ENCODE data around the gene ANXA3.
"Not testable (repeated sequence)": the region's sequence is repeated elsewhere in the genome, so short reads cannot be mapped to it uniquely, and the experiment has no call there.

The ANXA3 gene

DNA sequence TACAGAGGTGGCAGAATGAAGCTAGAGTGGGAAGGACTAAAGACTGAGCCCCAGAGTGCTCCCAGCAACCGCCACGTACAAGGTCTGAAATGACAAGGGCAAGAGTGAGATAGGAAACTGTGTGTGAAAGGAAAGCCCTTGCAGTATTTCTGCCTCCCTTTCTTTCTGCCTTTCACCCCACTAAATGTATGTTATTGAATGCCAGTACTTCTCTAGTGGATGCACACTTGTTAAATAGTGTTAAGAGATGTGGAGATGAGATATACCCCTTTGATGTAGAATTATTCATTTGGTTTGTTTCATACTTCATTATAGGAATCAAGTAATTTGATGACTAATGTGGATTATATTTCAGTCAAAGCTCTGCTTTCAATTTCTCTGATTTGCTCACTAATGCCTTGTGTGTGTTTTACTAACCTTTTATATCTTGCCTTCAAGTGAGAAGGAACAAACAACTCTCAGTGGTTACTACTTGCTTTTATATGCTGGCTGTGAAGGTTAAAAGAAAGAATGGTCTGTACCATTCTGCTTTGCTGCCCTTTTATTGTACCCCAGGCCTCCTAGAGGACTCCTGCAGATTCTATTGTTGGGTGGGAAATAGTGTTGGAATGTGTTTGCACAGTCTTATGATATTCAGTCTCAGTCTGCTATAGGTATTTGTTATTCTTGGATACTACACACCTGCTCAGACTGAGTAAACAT lies 8.0 kb upstream of the ANXA3 start:
- no peak for DNase-seq (ENCODE audit: low read depth)

DNA sequence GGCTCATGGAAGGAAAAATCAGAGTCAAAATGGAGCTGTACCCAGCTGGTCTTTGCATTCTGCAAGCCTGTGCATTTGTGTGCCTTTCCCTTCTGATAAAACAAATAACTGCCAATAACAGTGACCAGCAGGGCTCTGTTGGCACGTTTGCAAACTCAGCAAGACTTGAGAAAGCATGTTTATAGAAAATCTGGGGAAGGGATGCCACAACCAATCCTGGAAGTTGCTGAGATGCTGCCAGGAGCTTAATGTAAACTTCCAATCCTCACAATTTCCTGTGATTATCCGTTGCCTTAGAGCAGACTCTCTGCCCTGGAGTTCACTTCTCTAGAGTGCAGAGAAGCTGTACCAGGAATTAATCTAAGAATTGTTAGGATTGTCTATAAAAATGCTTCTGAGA lies 6.9 kb upstream of the ANXA3 start:
- DNase-seq (ENCODE audit: low read depth), result no peak

DNA sequence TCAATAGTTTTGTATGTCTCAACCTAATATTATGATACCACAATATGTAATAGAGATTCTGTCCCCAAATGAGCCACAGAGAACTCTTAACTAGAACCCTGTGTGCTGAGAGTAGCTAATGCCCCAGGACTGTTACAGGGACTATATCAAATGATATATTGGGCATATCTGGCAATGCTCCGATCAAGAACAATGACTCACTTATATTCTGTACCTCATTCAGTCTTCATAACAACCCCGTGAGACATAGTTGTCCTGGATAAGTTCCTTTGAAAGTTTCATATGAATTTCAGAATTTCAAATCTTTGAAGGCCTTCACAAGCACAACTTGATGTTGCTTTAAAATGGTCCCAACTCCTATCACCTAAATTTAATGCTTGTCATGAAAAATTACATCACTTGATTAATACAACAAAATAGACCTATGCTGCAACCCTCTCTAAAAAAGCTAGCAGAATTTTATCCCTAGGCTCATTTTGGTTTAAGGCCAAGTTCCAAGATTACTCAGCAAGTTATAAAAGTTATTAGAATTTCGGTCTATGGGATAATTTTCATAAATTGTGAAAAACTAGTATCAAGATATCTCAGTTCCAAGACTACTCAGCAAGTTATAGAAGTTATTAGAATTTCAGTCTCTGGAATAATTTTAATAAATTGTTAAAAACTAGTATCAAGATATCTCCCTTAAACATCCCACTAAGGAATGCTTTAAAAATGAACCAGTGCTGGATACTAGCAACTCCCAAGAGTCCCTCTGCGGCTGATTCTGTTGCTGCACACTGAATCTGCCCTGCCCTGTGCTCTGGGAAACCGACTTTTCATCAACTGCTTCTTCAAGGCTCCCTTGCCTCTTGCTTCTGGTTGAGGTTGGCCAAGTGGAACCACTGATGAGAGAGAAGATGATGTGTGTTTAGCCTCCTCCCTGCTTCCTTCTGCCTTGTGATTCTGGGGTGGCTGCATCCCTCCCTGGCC lies 6.0 kb upstream of the ANXA3 start:
- no peak for DNase-seq (ENCODE audit: low read depth)

DNA sequence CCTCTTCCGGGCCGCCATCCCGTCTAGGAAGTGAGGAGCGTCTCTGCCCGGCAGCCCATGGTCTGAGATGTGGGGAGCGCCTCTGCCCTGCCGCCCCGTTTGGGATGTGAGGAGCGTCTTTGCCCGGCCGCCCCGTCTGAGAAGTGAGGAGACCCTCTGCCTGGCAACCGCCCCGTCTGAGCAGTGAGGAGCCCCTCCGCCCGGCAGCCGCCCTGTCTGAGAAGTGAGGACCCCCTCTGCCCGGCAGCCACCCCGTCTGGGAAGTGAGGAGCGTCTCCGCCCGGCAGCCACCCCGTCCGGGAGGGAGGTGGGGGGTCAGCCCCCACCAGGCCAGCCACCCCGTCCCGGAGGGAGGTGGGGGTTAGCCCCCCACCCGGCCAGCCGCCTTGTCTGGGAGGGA lies 3.7 kb upstream of the ANXA3 start:
- not testable (repeated sequence) for DNase-seq (ENCODE audit: low read depth)

DNA sequence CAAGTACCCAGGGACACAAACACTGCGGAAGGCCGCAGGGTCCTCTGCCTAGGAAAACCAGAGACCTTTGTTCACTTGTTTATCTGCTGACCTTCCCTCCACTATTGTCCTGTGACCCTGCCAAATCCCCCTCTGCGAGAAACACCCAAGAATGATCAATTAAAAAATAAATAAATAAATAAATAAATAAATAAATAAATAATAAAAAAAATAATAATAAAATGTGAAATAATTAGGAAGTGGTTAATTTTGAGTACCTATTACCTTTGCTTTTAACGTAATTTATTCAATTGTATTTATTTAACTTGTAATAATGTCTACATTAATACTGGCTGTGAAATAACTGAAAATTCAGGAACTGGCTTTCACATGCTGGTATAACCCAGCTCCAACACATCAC lies 2.7 kb upstream of the ANXA3 start:
- not testable (repeated sequence) for DNase-seq (ENCODE audit: low read depth)

DNA sequence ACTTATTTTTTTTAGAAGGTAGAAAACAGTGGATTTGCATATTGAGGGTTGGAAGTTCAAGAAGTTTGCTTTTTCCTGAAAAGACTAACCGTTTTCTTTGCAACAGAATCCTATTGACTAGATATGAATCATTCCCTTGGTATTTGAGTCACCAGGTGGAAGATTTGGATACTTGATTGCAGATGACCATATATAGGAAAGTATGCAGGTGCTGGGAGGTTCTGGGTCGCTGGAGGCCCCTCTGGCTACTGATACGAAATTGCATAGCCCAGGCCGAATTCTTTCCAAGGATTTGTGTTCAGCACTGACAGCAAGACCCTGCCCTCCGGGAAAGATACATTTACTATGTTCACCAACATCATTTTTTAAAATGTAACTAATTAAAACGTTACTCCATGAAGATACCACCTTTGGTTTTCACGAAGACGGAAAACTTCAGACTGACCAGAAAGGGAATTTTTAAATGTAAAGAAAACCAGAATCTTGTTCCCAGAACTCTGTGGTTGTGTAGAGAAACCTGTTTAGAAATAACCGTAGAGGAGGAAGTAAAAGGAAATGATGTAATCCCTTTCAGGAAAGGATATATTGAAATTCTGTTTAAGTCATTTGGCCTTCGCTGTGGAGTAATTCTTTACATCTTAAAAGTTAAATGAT lies 946 bp downstream of the ANXA3 start:
- DNase-seq (ENCODE audit: low read depth), result no peak

DNA sequence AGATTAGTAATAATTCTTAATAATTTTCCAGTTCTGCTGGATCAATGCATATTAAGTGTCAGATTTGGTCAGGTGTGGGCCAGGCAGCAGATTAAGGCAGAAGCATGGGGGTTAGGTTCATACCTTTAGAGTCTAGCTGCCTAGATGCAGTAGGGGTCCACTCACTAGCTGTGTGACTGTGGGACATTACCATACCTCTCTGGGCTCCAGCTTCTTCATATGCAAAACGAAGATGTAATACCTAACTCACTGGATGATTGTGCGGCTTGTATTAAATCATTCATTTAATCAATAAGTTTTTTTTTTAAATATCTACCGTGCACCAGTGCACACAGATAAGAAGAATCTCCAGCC lies 1.4 kb downstream of the ANXA3 start:
- DNase-seq (ENCODE audit: low read depth), result no peak

DNA sequence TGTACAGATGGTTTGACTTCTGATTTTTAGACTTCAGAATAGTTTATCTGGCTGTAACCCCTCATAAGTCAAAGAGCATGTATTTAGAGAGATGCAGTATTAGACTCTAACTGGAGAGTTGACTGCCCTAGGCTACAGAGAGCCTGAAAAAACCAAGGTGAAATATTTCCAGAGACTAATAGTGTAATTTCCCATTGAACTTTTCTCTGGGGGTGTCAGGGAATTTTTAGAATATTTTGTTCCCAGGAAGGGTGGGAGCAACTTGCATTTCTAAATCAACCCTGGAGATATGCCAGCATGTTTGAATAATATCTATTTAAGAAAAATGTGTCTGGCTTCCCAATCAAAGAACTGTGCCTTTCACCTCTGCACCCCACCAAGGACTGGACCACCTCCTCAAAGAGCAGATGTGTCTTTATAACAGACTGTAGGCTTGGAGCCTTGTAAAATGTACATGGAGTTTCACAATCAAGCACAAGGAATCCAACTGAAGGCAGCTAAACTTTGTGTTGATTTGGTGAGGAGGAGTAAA lies 2.0 kb downstream of the ANXA3 start:
- DNase-seq (ENCODE audit: low read depth), result no peak

DNA sequence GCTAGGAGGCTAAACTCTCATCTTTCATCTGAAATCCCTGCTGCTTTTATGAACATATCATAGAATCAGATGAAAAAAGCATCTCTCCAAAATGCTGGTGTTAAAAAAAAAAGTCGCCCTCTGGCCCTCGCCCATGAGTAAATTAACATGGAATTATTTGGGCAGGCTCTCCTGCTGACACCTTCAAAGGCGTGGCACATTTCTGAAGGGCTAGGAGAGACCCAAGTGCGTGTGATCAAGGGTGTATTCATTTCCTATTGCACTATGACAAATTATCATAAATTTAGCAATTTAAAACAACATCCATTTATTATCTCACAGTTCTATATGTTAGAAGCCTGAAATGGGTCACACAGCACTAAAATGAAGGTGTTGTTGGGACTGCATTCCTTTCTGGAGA lies 5.1 kb downstream of the ANXA3 start:
- DNase-seq (ENCODE audit: low read depth), result no peak

DNA sequence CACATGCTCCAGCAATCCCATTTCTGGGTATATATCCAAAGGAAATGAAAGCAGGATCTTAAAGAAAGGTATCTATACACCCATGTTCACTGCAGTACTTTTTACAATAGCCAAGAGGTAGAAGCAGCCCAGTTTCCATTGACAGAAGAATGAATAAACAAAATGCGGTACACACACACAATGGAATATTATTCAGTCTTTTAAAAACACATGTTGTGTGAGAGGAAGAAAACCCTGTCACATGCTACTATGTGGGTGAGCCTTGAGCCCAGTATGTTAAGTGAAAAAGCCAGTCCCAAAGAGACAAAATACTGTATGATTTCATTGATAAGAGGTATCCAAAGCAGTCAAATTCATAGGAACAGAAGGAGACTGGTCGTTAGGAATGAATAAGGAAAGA lies 6.3 kb downstream of the ANXA3 start:
- DNase-seq (ENCODE audit: low read depth), result no peak

DNA sequence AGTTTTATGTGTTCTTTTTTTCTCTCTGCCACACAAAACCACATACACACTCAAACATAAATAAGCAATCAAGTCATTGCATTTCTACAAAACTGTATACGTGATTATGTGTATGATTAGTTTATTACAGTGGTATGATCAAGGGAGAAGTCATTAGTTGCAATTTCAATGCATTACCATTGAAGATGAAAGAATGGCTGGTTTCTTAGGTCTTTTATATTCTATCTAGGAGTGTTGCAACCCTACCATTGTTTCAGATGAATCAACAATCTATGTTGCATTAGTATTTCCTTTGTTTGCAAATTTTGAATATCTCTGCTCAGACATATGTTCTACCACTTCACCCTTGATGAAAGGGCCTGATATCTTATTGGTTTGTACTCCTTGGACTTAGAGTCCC lies 6.8 kb downstream of the ANXA3 start:
- DNase-seq (ENCODE audit: low read depth), result no peak

DNA sequence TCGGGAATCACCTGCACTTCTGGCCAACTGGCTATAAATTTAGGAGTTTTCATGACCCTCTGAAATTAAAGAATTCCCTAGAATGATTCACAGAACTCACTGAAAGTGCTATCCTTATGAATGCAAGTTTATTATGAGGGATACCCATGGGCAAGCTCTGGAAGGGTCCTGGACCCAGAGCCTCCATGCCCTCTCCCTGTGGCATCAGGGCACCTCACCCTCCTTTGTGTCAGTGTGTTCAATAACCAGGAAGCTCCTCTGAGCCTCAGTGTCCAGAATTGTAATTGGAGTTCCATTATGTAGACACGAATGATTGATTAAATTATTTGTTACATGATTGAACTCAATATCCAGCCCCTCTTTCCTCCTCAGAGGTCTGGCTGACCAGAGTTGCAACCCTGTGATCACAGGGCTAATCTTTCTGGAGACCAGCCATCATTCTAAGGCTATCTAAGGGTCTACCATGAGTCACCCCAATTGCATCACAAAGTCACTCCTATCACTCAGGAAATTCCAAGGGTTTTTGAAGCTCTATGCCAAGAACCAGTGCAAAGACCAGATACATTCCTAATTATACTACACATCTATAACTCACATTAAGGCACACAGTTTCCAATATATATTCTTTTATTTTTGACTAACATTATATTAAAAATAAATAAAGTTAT lies 8.9 kb downstream of the ANXA3 start:
- peak; percentile 91 for DNase-seq (ENCODE audit: low read depth)

DNA sequence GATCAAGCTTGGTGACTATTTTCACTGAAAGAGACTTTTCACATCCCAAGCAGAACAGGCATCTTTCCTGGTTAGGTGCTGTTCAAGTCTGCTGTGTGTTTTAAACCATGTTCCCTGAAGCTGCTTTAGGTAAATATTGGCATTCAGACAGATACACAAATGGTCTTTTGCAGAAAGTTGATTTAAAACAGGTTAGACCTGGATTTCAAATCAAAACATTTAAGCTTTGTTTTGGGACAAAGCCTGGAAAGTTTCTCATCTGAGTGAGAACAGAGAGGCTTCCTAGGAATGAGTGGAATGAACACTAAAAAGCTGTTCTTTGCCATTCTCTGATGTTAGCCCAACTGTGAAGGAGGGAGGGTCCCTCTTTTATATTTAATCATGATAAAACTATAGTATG lies 10.1 kb downstream of the ANXA3 start:
- DNase-seq (ENCODE audit: low read depth), result no peak

DNA sequence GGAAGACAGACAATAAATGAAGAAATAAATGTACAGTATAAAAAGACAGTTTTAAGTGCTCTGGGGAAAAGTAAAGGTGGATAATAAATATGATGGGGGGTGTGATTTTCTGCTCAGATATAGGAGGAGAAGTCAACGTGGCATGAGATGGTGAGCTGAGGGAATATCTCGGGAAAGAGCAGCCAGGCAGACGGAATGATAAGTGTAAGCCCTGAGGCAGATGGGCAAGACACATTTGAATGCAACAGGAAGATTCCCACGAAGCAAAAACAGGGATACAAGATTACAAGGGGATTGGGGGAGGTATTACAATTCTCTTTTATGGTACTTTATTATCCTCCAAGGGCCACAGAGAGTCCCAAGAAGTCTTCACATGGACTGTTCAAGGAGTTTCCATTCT lies 11.1 kb downstream of the ANXA3 start:
- DNase-seq (ENCODE audit: low read depth), result no peak

DNA sequence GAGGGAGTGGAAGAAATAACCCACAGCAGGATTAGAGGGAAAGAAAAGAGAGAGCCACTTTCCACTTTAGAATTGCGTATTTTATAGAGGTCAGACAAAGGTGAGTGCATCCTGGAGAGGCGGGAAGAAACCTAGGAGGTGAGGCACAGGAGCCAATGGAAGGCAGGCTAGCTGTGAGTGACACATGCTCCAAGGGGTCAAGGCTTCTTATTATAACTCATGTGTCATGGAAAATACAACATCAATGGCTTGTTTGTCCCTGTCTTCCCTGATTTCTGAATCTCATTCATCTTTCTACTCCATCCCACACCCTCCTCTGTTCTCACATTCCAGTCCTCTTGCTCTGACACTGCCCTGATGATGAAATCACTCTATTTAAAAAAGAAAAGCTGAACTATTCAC lies 14.4 kb downstream of the ANXA3 start:
- no peak for DNase-seq (ENCODE audit: low read depth)

DNA sequence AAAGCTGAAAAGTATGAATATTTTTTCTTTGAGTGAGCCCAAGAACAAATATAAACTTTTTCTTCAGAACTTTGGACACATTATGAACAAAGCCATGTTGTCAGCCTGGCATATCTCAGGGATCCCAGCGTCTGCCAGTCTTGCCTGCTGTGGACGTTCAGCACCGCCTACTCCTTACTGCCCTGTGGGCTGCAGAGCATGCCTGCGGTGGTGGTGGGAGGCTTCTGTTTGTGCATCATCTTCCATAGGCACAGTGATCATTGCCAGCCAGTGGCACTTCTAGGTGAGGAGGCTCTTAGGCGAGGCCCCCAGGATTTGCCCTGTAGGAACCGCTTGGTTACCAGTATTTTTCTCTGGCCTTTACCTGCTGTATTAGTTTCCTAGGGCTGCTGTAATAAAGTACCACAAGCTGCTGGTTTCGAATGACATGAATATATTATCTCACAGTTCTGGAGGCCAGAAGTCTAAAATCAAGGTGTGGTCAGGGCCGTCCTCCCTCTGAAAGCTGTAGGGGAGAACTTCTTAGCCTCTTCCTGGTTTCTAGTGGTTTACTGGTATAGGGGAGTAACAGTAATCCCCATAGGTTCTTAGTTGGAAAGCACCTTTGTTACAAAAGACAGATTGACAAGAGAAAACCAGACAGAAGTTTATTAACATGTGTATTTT lies 15.4 kb downstream of the ANXA3 start:
- DNase-seq (ENCODE audit: low read depth), result no peak

DNA sequence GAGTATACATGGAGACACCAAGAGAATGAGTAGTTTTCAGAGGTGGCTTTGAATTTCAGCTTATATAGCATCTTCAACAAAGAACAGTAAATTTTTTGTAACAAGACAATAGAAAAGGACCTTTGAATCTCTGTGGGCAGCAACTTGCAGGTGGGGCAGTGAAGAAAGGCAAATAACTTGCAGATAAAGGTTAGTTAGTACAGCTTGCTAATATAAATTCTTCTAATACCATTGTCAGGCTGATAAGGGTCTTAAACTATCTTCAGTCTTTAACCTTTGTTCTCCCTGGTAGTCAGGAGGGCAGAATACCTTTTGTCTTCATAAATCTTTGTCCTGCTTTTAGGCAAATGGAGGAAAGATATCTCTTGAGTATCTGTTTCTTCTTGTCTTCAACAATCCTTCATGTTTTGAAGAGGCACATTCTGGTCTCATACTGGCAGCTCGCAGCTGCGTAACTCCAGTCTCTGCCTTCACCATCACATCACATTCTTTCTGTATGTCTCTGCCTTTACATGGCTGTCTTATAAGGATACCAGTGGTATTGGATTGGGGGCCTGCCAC lies 16.0 kb downstream of the ANXA3 start:
- DNase-seq (ENCODE audit: low read depth), result no peak

DNA sequence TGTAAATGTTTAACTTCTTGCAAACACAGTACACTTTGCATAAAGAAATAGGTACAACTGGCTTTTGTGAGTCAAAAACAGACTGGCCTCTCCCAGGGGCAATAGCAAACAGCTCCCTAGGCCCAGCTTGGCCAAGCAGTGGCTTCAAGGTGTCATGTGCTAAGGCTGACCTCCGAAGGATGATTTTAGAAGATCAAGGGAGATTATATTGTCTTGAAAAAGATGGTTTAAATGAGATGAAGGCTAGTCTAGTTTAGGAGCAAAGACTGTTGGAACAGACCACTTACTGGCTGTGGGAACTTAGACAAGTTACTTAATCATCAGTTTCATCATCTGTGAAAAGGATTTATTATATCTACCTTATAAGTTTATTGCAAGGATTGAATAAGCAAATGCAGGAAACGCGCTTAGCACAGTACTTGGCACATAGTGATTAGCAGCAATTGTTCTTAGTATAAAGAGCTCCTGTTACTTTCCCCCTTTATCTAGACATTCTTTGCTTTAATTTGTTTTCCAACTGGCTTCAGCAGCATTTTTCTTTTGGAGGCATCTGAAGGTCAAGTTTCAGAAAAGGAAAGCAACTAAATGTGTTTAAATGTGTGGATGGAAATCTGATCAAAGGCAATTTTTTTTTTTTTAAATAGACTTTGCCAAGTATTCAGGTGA lies 17.2 kb downstream of the ANXA3 start:
- no peak for DNase-seq (ENCODE audit: low read depth)

DNA sequence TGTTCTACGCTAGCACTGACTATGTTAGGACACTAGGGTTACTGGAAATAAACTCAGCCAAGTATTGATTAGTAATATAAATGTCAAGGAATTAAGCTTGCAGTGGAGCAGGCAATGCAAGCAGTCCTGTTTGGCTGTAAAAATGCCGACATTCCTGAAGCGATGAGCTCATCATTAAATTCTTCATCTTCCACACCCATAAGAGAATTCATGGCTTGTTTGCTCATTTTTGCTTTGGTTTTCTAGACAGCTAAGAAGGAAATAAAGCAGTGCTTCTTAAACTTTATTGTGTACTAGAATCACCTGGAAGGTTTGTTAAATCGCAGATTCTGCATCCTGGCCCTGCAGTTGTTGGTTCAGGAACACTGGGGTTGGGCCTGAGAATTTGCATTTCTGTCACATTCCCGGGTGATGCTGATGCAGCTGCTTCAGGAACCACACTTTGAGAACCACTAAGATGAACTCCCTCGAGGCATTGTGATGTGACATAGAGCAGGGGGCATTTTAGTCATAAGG lies 17.8 kb downstream of the ANXA3 start:
- peak; percentile 79 for DNase-seq (ENCODE audit: low read depth)

DNA sequence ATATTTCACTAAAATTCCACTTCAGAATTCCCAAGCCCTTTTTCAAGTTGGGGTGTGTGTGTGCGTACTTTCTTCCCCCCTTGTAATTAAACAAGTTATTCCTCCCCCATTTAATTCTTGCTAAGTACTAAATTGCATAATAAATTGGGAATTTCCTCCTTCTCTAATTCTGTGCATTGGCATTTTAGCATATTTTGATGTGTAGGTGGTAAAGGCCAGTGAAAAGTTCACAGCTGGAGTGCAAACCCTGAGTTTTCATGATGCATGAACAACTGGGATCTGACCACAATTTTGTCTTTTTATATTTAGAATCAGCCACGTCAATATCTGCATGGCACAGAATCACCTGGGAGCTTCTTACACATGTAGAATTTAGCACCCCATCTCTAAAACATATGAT lies 18.5 kb downstream of the ANXA3 start:
- no peak for DNase-seq (ENCODE audit: low read depth)

DNA sequence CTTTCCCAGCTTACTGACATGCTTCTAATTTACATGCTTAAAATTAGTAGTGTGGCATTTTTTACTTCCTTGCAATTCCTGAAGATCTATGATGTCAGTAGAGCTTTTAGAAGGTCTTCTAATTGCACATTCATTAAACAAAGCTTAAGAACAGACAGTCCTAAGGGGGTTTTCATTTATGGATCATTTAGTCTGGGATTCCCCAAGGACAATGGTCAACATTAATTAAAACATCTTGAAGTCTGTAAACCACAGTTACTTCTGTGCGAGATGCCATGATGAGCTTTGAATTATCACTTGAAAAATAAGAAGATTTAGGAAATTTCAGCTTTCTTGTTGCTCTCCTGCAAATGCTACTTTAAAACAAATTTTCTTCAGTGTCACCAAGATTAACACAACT lies 20.2 kb downstream of the ANXA3 start:
- DNase-seq (ENCODE audit: low read depth), result no peak
